Upper lobe of left lung (tissue), 4 donors: Measurements from ENCODE around the gene GRIK4.

Experiments
- CTCF ChIP-seq, 6 experiments: fragments of 450-650 bp in 4 of 6; fragments of 200-600 bp in 2 of 6; sonication (generic) in 2 of 6; IDR thresholded peaks; one replicate each; pipeline ENCODE4 v1.5.1; 2016 to 2019; ENCODE audit warnings: antibody characterized with exemption in 6 of 6
- POLR2A ChIP-seq, 4 donors: fragments of 450-650 bp; IDR thresholded peaks; one replicate each; pipeline ENCODE4 v1.5.1; 2016 to 2017; ENCODE audit warnings: antibody characterized with exemption in 4 of 4, mild to moderate bottlenecking in 2 of 4

- TF ChIP-seq POLR2A (IDR thresholded peaks at IDR 0.05) (no peak), CTCF (IDR thresholded peaks at IDR 0.05) (no peak)
Measured at GRCh38 chr11:120839201-120839600, 327.7 kb downstream of the GRIK4 start.
